ENCODE data around the gene ARR3.

DNA sequence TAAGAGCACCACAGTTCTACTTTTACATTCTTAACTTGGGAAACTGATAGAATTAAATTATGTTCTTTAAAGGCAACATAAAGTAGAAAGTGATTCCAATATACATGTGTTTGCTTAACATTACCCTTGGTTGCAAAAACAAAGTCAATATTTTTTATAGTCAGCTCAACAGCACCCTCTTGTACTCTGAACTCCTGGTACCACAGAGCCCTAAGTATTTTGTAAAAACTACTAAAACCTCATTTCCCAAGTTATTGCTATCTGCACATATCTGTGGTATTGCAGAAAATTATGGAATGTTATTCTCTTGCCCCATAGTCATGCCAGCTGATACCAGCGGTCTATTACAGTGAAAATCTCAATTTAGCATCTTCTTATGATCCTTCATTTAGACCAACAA is 24.7 kb downstream of the ARR3 start:
- TF ChIP-seq CTCF (IDR thresholded peaks at IDR 0.05) (no peak), POLR2A (IDR thresholded peaks at IDR 0.05) (no peak)
